Measurements from ENCODE around the gene KIRREL1.

DNA sequence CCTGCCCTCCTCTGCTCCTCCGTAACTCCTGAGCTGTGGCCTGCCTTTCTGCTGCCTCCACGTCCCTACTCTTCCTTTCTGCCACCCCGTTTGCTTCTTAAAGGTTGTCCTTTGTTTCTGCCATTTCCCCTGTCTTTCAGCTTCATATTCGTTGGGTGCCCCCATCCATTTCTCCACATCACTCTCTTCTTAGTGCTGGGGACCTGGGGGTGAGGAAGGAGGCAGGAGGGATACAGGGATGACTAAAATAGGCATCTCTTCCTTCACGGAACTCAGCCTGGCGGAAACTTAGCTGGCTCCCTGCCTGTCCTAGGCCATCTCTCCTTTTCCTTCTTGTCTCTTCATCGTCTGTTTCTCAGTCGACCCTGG, 120.3 kb downstream of the KIRREL1 start:
- TF ChIP-seq, protein P1, sequence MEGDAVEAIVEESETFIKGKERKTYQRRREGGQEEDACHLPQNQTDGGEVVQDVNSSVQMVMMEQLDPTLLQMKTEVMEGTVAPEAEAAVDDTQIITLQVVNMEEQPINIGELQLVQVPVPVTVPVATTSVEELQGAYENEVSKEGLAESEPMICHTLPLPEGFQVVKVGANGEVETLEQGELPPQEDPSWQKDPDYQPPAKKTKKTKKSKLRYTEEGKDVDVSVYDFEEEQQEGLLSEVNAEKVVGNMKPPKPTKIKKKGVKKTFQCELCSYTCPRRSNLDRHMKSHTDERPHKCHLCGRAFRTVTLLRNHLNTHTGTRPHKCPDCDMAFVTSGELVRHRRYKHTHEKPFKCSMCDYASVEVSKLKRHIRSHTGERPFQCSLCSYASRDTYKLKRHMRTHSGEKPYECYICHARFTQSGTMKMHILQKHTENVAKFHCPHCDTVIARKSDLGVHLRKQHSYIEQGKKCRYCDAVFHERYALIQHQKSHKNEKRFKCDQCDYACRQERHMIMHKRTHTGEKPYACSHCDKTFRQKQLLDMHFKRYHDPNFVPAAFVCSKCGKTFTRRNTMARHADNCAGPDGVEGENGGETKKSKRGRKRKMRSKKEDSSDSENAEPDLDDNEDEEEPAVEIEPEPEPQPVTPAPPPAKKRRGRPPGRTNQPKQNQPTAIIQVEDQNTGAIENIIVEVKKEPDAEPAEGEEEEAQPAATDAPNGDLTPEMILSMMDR (IDR thresholded peaks at IDR 0.05) = no peak
- TF ChIP-seq EZH2 (IDR thresholded peaks at IDR 0.05) = no peak

All from neural progenitor cell (in vitro differentiated cells).